NOMO-1 treated with dmso at 0.1 percent for 144 hours (cell line): ENCODE results near the gene ITGA11.

Experiments
- DNase-seq: peaks from one replicate; lab custom pipeline; 2025; ENCODE audit not compliant: unreplicated experiment; lab: John Stamatoyannopoulos, UW

The ITGA11 gene

GRCh38 chr15:68375191-68375631, 56.8 kb downstream of the ITGA11 start:
- no peak for DNase-seq

GRCh38 chr15:68374168-68374745, 57.7 kb downstream of the ITGA11 start:
- DNase-seq: no peak

GRCh38 chr15:68373028-68373427, 58.9 kb downstream of the ITGA11 start:
- no peak for DNase-seq

- DNase-seq: no peak
Measured at GRCh38 chr15:68372291-68372811, 59.6 kb downstream of the ITGA11 start.

GRCh38 chr15:68371851-68372250, 60.1 kb downstream of the ITGA11 start:
- no peak for DNase-seq

GRCh38 chr15:68371160-68371559, 60.8 kb downstream of the ITGA11 start:
- DNase-seq: no peak

- DNase-seq: no peak
Measured at GRCh38 chr15:68370768-68371151, 61.2 kb downstream of the ITGA11 start.

GRCh38 chr15:68369931-68370767, 61.8 kb downstream of the ITGA11 start:
- no peak for DNase-seq

GRCh38 chr15:68368731-68369435, 63.1 kb downstream of the ITGA11 start:
- DNase-seq: no peak

GRCh38 chr15:68367992-68368391, 64.0 kb downstream of the ITGA11 start:
- no peak for DNase-seq

- DNase-seq: no peak
Measured at GRCh38 chr15:68367226-68367625, 64.7 kb downstream of the ITGA11 start.

- DNase-seq: no peak
Measured at GRCh38 chr15:68366314-68366713, 65.6 kb downstream of the ITGA11 start.

GRCh38 chr15:68365770-68366169, 66.2 kb downstream of the ITGA11 start:
- DNase-seq: no peak

- DNase-seq: no peak
Measured at GRCh38 chr15:68365140-68365745, 66.7 kb downstream of the ITGA11 start.

- no peak for DNase-seq
Measured at GRCh38 chr15:68364660-68365035, 67.3 kb downstream of the ITGA11 start.

- DNase-seq: no peak
Measured at GRCh38 chr15:68364028-68364659, 67.8 kb downstream of the ITGA11 start.

GRCh38 chr15:68363353-68363752, 68.6 kb downstream of the ITGA11 start:
- DNase-seq: no peak

- no peak for DNase-seq
Measured at GRCh38 chr15:68362537-68363126, 69.3 kb downstream of the ITGA11 start.

- no peak for DNase-seq
Measured at GRCh38 chr15:68360721-68361120, 71.2 kb downstream of the ITGA11 start.

- no peak for DNase-seq
Measured at GRCh38 chr15:68356778-68357177, 75.2 kb downstream of the ITGA11 start.

- no peak for DNase-seq
Measured at GRCh38 chr15:68354923-68355322, 77.0 kb downstream of the ITGA11 start.
